Activated CD8-positive, alpha-beta memory T cell treated with anti-CD3 and anti-CD28 coated beads, Interleukin-2, amount 50 U/mL, for 1 hour (primary cell): Measurements from ENCODE around the gene ANKRD10.

Source experiments
- DNase-seq: peaks from one replicate; pipeline ENCODE4 v3.0.0-alpha.2; 2020; ENCODE audit errors: extremely low read depth

ANKRD10 gene

DNA sequence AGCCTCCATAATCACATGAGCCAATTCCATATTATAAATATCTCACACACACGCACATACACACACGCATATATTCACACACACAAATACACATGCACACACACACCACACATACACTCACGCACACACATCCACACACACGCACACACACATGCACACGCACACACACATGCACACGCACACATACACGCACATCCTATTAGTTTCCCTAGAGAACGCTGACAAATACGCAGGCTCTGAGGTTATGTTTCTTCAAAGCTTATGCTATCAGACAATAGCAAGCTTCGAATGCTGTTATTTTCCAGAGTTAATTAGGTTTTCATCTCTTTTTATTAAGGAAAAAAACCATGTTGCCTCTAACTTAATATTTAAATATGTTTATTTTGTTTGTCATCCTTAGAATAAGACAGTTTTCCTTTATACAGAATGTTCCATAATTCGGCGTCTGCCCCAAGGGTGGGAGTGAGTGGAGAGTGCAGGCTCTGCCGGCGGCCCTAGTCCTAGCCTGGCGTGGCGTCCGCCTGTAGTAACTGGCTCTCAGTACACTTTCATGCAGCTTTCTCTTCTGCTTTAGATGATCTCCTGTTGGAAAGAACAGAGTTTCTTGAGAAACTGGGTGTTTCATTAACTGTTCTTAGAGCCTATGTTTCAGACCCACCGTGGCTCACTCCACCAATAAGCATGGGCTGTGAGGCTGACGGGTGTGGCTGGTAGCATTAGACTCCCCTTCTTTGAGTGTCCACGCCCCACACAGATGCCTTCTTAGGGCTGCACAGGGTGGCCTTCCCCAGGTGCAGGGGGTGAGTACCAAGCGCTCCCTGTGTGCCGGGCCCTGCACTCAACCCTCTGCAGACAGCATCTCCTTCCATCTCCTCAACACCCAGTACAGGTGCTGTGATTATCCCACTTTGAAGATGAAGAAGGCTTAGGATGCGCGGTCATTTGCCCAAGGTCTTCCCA is 30.4 kb upstream of the ANKRD10 start:
- no peak for DNase-seq

DNA sequence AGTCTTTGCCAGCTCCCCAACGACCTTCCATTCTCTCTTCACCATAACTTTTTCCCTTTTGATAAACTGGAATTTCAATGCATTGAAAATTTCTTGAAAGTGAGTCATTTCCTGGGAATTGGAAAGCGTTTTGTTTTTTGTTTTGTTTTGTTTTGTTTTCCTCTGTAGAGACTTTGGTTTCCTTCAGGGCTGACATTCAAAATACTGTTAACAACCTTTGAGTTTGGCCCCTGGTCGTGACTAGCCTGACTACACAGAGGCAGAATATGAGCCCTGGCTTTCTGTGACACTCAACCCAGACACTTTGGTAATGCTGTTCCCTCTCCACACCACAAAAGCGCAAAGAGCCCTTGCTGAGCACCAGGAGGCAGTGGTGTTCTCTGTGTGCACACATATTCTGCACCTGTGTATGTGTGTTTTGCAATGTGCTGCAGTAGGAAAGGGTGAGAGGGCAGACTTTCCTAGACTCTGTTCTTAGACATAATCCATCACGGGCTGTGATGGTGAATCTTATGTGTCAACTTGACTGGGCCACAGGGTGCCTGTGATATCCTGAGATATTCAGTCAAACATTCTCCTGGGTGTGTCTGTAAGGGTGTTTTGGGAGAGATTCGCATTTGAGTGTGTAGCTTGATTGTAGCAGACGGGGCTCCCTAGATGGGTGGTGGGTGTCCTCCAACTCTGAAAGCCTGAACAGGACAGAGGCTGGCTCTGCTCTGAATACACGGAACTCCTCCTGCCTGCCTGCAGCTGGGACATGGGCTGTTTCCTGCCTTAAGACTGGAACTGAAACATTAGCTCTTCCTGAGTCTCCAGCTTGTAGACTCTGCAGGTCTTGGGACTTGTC is 29.5 kb upstream of the ANKRD10 start:
- no peak for DNase-seq

DNA sequence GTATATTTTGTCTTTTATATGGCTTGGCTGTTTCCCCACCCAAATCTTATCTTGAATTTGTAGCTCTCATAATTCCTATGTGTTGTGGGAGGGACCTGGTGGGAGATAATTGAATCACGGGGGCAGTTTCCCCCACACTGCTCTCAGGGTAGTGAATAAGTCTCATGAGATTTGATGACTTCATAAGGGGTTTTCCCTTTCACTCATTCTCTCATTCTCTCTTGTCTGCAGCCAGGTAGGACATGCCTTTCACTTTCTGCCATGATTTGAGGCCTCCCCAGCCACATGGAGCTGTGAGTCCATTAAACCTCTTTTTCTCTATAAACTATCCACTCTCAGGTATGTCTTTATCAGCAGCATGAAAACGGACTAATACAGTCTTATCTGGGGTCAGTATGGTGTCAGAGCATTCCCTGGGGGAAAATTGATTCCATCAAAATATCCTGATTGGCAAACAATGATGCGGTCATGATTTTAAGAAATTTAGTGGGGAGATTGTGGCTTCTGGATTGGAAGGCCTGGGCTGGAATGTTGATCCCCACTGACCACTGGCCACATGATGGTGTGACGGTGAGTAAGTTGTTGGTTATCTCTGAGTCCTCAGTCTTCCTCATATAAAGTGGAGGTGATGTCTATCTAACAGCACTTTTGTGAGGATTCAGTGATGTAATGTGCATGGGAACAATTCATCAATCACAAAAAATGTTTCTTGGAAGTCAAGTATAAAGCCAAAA is 27.5 kb upstream of the ANKRD10 start:
- no peak for DNase-seq

DNA sequence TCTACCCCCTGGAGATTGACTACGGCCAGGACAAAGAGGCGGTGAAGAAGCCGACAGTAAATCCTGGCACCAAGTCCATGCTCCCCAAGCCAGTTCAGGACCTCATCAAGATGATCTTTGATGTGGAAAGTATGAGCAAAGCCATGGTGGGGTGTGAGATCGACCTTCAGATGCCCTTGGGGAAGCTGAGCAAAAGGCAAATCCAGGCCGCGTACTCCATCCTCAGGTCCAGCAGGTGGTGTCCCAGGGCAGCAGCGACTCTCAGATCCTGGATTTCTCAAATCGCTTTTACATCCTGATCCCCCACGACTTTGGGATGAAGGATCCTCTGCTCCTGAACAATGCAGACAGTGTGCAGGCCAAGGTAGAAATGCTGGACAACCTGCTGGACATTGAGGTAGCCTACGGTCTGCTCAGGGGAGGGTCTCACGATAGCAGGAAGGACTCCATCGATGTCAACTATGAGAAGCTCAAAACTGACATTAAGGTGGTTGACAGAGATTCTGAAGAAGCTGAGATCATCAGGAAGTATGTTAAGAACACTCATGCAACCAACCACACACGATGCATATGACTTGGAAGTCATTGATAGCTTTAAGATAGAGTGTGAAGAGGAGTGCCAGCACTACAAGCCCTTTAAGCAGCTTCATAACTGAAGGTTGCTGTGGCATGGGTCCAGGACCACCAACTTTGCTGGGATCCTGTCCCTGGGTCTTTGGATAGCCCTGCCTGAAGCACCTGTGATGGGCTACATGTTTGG is 24.0 kb upstream of the ANKRD10 start:
- no peak for DNase-seq

DNA sequence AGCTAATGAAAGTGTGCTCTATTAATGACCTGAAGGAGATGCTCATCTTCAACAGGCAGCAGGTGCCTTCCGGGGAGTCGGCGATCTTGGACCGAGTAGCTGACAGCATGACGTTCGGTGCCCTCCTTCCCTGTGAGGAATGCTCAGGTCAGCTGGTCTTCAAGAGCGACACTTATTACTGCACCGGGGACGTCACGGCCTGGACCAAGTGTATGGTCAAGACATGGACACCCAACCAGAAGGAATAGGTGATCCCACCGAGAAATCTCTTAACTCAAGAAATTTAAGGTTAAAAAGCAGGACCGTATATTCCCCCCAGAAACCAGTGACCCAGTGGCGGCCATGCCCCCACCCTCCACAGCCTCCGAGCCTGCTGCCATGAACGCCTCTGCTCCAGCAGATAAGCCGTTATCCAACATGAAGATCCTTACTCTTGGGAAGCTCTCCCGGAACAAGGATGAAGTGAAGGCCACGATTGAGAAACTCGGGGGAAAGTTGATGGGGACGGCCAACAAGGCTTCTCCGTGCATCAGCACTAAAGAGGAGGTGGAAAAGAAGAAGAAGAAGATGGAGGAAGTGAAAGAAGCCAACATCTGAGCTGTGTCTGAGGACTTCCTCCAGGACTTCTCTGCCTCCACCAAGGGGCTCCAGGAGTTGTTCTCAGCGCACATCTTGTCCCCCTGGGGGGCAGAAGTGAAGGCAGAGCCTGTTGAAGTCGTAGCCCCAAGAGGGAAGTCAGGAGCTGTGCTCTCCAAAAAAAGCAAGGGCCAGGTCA is 22.8 kb upstream of the ANKRD10 start:
- no peak for DNase-seq

DNA sequence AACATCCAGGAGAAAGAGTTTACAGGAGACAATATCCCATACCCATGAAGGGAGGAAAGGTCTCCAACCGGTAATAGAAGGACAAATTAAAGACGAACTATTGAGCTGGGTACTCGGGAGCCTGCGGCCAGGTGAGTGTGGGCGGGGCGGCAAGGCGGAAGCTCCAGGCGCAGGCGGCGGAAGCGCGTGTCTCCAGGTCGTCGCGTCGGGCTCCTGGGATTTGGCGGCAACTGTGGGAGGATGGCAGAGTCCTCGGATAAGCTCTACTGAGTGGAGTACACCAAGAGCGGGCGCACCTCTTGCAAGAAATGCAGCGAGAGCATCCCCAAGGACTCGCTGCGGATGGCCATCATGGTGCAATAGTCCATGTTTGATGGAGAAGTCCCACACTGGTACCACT is 21.6 kb upstream of the ANKRD10 start:
- no peak for DNase-seq

DNA sequence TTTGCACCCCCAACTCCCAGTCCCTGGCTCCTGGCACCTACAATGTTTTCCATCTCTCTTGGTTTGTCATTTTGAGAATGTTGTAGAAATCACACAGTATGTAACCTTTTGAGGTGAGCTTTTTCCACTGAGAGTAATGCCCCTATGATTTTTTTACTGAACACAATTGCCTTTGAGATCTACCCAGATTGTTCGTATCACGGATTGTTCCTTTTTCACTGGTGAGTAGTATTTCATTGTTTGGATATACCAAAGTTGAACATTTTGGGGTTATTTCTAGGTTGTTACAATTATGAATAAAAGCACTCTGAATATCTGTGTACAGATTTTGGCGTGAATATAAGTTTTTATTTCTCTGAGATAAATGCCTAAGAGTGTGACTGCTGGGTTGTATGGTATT is 17.7 kb upstream of the ANKRD10 start:
- no peak for DNase-seq

DNA sequence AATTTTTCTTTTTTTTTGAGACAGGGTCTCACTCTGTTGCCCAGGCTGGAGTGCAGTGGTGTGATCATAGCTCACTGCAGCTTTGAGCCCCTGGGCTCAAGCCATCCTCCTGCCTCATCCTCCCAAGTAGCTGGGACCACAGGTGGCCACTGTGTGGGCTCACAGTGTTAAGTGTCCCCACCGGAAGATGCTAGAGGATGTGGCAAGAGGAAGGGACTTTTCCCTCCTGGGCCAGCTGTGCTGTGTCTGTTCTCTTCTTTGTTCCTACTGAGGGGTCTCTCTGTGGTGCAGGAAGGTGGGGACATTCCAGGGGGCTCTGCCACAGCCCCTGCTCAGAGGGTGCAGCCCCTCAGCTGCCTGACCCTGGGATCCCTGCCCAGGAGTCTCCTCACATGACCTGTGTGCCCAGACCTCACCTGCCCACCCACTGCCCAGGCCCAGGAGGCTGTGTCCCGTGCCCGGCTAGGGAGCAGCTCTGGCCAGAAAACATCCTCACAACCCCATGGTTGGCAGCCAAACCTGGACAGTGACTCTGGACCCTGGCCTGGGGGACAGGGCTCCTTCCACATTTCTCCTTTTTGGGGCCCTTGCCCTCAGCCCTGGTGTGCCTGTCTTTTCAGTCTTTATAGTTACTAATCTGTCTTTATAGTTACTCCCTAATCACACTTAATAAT is 14.4 kb upstream of the ANKRD10 start:
- DNase-seq: no peak

DNA sequence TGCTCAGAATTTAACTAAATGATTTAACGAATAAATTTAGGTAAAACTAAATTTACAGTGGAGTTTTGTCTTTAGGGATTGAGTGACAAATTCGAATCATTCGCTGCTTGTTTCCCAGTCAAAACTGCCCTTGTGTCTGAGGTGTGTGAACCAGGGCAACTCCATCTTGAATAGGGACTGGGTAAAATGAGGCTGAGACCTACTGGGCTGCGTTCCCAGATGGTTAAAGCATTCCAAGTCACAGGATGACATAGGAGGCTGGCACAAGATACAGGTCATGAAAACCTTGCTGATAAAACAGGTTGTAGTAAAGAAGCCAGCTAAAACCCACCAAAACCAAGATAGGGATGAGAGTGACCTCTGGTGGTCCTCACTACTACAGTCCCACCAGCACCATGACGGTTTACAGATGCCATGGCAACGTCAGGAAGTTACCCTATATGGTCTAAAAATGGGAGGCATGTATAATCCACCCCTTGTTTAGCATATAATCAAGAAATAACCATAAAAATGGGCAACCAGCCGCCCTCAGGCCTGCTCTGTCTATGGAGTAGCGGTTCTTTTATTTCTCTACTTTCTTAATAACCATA is 10.2 kb upstream of the ANKRD10 start:
- DNase-seq: no peak

DNA sequence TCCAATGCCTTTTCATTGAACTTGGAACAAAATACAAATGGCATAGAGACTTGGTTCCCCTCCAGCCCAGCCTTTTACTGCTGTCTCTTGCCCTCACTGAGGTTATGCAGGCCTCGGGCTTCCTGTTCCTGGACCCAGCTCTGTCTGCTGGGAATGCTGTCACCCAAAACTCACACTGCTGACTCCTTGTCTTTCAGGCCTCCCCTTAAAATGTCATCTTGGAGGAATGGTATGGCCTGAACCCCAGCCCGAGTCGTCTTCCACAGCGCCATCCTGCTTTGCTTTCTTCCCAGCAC is 9.7 kb upstream of the ANKRD10 start:
- no peak for DNase-seq

DNA sequence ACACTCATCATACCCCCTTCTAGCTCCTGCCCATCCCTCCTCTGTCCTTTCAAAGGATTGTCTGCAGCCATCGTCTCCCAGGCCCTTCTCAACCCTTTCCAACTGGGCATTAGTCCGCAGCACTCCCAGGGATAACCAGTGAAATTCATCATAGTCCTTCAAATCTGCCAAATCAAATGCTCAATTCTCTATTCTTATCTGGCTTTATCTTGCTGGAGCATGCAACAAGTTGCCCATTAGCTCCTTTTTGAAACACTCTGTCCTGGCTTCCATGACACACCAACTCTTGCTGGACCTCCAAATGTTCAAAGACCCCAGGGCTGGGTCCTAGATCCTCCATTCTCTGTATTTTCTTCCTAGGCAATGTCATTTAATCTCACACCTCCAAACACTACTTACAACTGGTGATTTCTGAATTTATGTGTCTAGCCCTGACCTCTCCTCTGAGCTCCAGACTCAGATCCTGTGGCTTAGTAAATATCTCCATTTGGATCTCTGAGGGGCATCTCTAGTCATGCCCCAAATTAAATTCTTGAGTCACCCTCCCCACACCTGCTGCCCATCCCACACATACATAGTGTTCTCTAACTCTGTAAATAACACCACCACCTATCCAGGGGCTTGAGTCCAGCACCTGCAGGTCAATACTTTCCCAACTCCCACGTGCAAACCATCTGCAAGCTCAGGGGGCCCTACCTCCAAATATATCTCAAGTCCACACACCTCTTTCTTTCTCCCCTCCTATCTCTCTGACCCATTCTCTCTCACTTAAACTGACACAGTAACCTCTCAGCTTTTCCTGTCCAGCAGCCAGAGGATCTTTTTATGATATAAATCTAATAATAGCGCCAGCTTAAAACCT is 9.1 kb upstream of the ANKRD10 start:
- DNase-seq: no peak

DNA sequence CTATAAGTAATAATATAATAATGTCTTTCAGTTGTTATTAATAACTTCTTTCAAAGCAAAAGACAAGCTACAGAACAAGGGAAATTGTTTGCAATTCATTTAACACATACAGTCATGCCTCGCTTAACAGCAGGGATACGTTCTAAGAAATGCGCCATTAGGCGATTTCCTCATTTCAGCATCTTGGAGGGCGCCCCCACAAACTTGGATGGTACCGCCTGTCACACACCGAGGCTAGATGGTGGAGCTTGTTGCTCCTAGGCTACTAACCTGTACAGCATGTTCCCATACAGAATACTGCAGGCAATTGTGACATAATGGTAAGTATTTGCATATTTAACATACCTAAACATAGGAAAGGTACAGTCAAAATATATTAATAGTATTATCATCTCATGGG is 8.2 kb upstream of the ANKRD10 start:
- no peak for DNase-seq

DNA sequence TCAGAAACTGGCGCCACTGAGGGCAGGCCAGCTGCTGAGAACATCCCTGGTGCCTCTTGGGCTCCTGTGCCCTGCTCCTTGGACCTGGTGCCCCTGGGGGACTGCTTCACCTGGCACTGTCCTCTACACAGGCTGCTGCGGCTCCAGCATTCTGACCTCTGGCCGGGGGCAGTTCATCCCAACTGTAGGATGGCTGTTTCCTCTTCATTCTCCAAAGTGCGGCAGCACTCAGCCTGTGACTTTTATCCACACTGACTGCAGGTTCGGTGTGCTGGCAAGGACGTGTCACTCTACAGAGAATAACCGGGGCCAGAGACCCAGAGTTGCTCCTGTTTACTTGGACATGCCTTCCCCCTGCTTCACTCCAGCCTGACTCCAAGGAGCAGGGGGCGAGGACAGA is 7.6 kb upstream of the ANKRD10 start:
- no peak for DNase-seq

DNA sequence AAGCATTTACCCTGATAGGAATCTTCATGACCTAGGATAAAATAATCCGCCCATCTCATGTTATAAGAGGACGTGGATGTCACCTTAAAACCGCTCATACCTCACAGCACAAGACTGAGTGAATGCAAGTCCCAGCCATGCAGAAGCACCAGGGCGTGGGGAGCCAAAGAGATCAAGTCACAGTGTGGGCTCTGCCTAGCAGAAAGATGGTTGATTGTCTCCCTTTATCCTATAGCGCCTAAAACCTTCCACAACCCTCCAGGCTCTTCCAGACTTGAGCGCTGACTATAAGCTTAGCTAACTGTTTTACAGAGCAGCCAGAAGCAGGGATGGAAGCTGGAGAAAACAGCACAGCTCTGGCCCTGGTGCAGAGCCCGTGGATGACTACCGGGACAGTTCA is 6.8 kb upstream of the ANKRD10 start:
- no peak for DNase-seq

DNA sequence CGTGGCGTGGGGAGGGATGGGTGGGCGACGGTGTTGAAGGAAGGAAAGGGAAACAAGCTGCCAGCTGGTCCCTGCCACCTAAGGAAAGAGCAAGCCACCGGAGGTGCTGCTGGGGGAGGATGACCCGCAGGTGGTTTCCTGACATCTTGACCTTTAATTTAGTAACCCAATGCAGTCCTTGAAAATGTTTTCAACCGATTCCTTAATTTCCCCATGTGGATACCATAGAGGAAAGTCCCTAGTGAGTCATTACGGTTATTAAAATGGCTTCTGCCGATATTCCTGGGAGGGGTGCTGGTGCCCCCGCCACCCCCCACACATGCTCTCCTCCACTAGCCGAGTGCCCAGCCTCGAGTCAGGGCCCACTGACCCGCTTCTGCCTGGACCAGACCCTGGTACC is 6.3 kb upstream of the ANKRD10 start:
- no peak for DNase-seq

DNA sequence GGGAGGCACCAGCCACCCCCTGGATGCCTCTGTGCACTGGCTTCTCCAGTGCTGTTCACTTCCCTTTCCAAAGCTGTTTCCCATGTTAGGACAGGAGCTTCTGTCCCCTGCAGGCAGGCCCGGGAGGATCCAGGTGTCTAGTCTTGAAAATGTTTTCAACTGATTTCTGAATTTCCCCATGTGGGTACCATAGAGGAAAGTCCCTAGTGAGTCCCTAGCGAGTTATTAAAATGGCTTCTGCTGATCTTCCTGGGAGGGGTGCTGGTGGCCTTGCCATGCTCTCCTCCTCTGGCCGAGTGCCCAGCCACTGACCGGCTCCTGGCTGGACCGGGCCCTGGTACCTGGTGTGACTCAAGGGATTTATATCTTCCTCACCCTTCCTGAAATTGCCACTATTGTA is 5.2 kb upstream of the ANKRD10 start:
- DNase-seq: no peak

DNA sequence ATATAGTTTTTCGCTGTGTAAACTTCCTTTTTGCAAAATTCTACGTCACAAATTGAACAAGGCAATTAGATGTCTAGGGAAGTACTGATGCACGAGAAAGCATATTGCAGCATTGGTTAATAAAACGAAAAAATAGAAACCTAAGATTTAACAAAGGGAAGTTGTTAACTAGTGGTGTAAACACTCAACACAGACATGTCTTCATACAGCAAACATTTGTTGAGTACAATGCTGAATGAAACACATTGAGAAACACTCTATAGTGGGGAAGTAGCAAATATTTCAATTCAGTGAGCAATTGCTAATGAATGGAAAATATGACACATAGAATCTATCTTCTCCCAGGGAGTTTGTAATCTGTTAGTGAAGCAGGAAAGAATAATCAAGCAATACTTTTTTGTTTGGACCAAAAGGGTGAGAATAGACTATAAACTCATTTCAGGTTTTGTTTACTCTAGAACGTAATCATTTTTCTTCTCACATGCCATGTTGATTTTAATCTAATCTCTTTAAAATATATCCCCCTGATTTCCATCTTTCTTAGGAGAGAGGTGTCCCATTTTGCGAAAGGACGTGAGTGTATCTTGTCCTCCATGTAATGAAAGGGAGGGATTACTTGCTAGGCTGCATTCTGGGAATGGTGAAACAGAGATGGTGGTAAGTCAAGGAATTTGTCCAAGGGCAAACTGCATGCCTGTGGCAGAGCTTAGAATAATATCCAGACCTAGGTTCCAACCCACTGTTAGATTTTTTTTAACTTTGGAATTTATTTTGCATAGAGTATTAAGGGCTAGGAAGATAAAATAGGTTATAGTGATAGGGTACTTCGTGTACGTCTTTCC is 1.7 kb upstream of the ANKRD10 start:
- no peak for DNase-seq

DNA sequence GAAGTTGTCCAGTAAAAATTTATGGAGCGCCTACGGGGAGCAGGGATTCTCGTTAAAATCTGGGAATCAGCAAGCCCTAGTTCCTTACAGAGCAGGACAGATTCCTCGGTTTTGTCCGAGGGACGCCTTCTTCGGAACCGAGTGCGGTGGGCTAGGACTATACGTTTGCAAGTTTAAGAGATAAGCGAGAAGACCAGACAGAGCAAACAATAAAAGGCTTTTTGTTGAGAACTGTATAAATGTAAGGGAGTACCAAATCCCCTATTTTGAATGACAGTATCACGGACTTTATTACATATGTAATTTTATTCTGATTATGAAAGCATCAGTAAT is 971 bp upstream of the ANKRD10 start:
- DNase-seq: no peak
